Tongue (tissue), 2 donors: Measurements from ENCODE around the gene NAV1. TPM values are rescaled to one million over a fixed set of nuclear protein-coding genes. Genes with fewer than 3 reads are reported as not detected.
A peak's percentile ranks its signal among the peaks of the same experiment; 100 is the strongest.

Experiments used
- DNase-seq: peaks from one replicate; pipeline ENCODE4 v3.0.0-alpha.2; 2015
- total RNA-seq: library from RNA; depleted of rRNA; stranded (reverse); fragments of >200 nt; gene quantifications from one replicate; pipeline ENCODE4 v1.2.3, GENCODE V29; 2014

Gene NAV1
- total RNA-seq, 1 donor from 2014 or later = 17.3 TPM

DNA sequence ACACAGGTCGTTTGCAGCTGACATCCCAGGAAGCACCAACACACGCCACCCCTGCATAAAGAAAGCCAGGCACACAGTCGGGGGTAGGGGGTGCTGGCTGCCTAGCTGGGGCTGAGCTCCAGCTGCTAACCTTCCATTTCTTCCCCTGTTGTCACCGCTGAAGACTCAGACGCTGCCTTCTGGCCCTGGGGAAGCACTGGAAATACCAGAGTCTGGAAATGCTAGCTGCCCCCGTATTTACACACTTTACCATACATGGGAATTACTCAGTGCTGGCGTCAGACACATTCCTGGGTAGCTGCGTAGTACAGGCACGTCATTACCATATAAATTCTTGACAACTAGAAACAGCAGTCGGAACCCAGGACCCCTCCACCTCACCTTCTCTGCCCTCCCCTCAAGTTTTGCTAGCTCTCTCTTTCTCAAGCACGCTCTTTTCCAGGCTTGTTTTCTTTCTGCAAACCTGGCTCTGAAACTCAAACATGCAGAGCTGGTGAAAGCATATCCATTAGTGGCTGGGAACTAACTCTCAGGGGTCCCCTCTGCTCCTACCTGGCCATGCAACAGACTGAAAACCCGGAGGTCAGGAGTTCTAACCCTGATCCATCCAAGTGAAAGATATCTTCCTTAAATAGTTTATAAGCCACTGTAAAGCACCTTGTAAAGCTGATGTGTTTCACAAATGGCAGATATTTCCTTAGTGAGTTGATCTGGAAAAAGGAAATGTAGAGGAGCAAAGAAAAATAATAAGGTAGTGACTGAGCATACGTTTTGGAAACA, 35.3 kb upstream of the NAV1 start:
- peak; percentile 88 for DNase-seq

DNA sequence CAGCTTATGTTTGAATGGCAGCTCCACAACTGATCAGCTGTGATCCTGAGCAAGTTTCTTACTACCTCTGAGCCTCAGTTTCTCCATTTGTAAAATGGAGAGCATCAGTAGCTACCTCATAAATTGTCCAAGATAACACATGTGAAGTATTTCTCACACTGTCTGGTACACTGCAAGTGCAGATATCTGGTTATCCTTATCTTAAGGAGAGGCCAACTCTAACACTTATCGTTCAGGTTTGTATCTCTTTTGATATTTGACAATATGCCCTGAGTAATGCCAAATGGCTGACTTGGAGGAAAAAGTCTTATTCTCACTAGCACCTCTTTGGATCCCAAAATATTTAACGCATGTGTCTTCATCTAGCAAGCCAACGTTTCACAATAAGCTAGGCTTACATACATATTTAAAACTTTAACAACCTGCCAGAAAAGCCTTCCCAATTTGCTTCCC, 34.7 kb upstream of the NAV1 start:
- DNase-seq = no peak

DNA sequence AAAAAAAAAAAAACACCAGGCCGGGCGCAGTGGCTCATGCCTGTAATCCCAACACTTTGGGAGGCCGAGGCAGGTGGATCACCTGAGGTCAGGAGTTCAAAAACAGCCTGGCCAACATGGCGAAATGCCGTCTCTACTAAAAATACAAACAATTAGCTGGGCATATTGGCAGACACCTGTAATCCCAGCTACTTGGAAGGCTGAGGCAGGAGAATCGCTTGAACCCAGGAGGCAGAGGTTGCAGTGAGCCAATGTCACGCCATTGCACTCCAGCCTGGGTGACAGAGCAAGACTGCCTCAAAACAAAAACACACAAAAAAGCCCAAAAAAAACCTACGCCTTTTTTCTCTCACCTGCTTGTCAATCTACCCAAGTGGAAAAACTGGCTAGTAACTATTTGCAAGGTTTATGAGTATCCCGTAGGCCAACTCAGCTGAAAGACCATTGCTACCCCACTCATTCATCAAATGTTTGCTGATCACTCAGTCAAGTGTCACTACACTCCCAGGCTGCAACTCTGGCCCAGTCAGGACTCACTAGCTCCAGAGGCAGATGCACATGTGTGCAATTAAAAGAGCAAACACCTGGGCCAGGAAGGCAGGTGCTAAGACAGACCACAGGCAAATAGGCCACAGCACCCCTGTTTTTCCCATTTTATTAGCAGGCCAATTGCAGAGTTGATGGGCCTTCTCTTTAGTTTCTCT, 34.0 kb upstream of the NAV1 start:
- DNase-seq = no peak

DNA sequence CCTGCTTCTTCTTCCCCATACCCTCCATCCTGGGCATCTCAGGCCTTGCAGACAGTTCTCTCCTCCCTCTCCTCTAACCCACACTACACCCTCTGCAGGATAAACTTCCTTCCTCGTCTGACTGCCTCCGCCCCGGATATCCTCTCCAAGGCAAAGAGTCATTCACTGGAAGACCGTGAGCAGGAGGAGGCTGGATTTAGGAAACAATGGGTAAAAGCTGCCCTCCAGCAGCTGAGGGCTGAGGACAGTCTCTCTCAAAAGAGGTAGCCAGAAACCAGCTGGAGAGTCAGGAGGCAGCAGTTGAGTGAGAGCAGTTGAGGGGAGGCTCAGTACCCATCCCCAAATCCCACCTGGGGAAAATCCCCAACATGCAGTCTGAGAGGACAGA, 33.4 kb upstream of the NAV1 start:
- no peak for DNase-seq

DNA sequence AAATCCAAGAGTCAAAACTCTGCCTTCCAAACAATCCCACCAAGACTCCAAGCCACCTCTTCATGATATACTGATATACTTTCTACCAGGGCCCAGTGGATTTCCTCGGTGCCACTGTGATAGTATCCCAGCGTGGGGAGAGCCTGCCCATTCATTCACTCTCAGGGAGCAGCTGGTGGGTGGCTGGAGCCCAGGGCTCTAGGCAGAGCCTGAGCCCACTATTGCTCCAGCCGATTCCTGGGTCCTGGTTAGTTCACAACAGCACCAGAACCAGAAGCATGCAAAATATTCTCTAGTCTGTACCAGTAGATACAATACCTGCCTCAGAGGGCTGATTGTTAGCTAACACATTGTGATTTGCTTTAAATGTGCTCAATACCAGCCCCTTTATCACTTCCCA, 32.8 kb upstream of the NAV1 start:
- no peak for DNase-seq

DNA sequence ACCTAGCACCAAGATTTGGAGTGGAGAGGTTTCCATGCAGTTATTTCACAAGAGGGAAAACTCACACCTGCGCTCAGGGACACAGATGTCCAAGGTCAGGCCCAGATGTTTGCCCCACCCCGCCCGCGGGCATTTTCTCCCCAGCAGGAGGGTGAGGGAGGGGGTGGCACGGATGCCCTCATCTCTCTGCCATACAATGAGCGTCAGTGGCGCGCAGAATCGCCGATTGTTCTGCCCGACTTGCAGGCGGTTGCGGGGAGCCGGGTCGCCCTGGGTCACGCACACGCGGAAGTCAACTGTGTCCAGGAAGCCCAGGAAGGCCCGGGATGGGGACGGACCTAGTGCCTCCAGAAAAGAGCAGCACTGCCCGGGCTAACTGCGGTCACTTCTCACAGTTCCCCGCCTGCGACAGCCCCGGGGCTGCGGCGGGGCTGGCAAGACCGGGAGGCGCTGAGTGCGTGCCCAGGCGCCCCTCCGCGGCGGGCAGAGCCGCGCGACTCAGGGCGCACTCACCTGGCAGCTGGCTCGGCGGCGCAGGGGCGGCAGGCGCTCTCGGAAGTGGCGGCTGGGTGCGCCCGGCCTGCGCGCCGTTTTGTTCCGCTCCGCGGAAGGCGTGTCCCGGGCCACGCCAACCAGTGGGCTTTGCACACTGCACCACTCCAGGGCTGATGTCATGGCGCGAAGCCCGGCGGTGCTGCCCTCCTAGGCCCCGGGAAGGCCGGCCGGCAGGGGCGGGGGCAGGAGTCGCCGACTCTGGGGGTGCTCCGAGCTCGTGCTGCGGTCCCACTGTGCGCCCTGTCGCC, 32.2 kb upstream of the NAV1 start, which contains the start of gene CSRP1:
Gene CSRP1 (minus strand): TSS at position 567 of the 803 bp plus-strand sequence. CDS start 10,820 bp downstream, outside the sequence.
- peak; percentile 87 for DNase-seq

DNA sequence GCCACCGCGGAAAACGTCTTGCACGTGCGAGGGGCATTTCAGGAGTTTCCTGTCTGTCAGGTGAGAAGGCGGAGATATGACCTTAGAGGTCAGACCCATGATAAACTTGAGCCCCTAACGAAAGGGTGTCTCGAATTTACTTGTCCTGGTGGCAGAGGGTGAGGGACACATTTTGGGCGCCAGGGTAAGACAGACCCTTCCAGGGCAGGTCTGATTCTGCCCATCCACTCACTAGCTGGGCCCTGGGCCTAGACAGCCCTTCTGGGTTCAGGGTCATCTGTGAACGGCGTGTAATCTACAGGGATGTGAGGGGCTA, 31.6 kb upstream of the NAV1 start:
- DNase-seq = no peak

DNA sequence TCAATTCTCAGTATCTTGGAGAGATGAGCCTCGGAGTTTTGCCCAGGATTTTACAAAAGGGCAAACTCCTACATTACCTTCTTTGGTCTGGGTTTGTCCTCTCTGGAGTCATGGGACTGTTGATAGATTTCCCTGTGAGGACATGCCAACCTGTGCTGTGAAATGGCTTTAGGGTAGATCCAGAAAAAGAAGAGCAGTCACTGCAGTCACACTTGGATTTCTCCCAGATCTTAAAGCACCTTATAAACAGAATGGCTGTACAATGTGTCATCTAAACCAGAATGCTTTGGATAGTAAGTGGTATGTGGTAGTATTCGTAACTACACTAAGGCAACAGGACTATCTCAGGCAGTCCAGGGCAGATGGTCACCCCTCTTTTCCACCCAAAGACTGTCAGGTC, 30.1 kb upstream of the NAV1 start:
- DNase-seq = no peak

DNA sequence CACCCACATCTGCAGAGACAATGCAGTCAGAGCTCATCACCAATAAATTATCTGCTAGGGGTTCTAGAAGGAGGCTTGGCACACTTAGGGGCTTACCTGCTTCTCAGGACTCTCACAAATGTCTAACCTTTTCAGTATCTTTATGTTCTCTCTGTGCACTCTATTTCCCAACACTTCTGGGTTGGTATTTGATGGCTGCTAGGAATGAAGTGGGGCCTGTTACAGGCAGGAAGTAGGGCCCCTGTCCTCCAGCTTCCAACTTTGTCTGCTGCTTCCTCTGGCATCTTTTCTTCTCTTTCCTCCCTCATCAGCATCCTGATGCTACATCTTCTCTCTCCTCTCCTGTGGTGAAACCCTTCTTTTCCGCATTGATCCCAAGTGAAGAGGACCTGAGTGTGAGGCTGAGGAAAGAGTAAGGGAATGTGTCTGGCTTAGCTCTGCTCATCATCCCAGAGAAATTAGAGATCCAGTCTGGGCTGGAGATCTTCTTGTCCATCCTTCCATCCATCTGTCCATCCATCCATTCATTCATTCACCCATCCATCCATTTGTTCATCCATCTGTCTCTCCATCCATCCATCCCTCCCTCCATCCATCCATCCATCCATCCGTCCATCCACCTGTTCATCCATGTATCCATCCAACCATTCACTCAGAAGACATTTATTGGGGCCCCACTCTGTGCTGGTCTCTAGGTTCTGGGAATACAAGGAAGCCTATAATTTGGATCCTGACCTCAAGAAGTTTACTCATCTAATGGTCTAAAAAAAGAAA, 29.1 kb upstream of the NAV1 start:
- DNase-seq = no peak

DNA sequence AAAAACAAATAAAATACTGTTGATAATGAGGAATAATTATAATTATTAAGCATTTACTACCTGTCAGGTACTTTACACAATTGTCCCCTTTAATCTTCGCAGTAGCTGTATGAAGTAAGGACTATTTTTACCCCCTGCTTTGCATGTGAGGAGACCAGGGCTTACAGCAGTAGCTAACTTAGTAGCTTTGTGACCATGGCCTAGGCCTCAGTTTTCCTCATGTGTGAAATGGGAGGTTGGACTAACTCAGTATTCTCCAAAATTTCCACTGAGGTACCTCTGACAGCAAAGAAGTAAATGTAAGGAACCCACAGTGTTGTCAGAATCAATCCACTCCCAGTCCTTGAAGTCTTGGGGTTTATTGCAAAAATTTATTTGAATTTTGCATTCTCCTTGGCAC, 28.2 kb upstream of the NAV1 start:
- DNase-seq = no peak

DNA sequence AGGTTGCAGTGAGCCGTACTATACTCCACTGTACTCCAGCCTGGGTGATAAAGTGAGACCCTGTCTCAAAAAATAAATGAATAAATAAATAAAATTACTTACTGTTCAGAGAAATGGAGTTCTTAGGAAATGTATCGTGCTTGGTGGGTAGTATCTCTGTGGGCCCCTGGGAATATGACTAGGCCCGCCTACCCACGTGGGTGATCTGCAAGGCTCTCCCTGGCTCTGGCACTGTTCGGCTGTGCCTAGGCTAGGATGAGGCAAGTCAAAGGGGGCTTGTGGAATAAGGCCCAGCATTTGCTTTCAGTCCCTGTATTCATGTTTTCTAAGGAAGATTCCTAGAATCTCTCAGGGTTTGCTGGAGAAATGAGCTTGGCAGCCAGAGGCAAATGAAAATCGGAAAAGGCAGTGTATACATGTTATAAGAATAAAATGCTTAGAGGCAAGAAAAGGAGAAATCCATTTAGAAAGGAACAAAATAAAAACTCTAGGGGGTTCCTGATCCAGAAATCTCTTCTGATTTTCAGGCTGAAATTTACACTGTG, 27.5 kb upstream of the NAV1 start:
- DNase-seq = no peak

DNA sequence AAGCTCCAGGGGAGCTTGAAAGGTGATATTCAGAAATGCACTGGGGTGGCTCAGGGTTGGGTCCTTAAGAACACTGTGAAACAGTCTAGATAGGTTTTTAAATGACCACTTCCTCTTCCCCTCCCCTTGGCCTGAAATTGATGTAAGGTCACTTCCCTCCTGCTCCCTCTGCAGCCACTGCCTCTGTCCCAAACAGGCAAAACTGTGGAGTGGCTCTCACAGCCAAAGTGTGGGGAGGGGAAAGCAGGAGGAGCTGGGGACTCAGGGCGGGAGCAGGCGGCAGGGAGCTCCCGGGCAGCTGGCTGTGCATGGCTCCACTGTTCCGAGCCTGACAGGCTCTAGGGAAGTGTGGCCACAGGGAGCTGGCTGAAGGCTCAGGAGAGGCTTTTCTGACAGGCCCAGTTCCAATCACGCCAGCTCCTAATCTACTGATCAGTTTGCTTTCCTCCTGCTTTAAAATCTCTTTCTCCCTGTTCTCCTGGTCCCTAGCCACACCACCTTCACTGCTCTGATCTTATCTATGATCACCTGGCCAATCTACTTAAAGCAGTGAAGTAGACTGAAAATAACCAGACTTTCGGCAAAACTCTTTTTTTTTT, 26.9 kb upstream of the NAV1 start:
- DNase-seq = peak; percentile 68

DNA sequence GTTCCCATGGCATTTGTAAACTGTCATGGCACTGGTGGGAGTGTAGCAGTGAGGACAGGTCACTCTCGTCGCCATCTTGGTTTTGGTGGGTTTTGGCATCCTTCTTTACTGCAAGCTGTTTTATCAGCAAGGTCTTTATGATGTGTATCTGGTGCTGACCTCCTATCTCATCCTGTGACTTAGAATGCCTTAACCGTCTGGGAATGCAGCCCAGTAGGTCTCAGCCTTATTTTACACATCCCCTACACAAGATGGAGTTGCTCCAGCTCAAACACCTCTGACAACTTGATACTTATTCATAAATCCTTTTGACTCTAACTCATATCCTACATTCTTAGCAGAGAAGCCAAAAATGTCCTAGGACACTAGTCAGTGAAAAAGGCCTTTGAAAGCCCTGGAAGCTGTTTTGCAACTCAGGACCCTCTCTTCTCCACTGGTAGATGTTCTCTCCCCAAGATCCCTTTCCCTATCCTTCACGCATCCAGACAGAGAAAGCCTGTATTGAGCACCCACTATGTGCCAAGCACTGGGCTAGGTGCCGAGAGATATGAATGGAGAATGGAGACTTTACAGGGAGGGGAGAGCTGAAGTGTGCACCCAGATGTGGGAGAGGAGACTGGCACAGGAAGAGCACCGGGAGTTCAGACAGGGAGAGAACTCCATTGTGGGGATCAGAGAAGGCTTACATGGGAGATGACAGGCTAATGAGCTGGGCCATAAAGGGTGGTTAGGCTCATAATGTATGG, 25.3 kb upstream of the NAV1 start:
- DNase-seq = no peak

DNA sequence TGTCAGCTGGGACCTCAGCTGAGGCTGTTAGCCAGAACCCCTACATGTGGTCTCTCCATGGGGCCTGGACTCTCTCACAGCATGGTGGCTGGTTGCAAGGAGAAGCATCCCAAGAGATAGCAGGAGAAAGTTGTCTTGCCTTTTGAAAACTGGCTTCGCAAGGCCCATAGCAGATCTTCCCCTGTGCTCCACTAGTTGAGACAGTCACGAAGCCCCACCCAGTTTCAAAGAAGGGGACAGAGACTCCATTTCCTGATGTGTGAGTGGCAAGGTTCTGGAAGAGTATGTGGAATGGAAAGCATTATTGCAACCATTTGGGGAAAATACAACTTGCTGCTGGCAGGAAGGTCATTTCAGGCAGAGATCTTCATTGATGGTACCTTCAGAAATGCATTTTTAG, 24.5 kb upstream of the NAV1 start:
- no peak for DNase-seq

DNA sequence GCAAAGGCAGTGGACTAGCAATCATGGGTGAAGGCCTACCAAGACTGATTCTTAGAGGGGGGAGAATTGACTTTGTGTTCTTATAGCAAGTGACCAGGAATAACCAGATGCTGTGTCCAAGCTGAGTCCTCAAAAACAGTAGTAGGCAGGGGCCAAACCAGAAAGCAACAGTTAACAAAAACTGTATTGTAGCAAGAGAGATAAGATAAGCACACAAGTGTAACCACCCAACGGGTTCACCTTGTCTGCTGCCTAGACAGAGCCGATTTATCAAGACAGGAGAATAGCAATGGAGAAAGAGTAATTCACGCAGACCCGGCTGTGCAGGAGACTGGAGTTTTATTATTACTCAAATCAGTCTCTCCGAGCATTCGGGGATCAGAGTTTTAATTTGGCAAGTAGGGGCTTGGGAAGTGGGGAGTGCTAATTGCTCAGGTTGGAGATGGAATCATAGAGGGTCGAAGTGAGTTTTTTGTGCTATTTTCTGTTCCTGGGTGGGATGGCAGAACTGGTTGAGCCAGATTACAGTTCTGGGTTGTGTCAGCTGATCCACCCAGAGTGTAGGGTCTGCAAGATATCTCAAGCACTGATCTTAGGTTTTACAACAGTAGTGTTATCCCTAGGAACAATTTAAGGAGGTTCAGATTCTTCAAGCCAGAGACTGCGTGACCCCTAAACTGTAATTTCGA, 23.7 kb upstream of the NAV1 start:
- DNase-seq = no peak

DNA sequence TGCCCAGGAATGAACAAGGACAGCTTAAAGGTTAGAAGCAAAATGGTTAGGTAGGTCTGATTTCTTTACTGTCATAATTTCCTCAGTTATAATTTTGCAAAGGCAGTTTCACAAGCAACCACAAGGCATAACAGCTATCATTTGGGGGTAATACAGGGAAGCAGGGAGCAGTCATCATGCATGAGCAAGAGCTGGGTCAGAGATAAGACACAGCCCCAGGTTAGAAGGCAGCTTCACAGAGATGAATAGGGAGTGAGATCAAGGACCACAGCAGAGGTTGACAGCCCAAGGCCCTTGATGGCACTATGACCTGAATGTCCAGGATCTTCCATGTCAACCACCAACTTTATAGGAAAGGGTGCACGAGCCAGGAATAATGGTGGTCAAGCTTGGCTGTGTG, 23.0 kb upstream of the NAV1 start:
- DNase-seq = no peak

DNA sequence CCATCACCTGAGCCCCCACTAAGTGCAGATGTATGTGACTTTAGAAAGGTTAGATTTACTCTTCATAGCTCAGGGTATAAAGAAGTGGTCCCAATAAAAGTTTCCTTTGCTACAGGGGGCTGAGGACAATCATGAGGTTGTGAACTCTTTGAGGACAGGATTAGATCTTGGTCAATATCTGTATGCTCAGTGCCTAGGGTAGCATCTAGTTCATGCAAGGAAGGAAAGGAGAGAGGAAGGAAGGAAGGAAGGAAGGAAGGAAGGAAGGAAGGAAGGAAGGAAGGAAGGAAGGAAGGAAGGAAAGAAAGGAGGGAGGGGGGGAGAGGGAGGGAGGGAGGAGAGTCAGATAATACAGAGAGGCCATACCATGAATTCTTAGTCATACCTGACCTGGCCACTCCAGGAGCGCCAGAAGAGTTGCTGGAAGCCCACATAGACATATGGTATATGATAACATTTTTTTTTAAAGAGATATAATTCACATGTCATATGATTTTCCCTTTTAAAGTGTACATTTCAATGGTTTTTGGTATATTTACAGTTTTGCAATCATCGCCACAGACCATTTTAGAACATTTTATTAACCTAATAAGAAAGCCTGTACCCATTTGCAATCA, 22.3 kb upstream of the NAV1 start:
- no peak for DNase-seq

DNA sequence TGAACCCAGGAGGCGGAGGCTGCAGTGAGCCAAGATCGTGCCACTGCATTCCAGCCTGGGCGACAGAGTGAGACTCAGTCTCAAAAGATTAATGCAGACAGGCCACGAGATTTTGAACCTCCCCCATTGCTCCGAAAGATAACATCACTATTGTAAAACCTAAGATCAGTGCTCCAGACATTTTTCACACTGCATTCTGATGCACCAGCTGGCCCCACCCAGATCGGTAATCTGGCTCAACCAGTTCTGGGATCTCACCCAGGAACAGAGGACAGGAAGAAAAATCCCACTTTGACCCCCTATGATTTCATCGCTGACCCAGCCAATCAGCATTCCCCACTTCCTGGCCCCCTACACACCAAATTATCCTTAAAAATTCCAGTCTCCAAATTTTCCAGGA, 21.3 kb upstream of the NAV1 start:
- no peak for DNase-seq

DNA sequence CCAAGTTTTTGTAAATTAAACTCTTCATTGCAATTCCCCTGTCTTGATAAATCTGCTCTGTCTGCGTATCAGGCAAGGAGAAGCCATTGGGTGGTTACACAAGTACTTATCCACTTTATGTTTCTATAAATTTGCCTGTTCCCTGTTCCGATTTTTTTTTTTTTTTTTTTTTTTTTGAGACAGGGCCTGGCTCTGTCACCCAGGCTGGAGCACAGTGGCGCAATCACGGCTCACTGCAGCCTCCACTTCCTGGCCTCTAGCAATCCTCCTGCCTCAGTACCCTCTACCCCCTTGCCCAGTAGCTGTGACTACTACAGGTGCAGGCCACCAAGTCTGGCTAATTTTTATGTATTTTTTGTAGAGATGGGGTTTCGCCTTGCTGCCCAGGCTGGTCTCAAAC, 20.9 kb upstream of the NAV1 start:
- no peak for DNase-seq
